NB4 (cell line): ENCODE data around the gene B3GNT2.

Source experiments
- DNase-seq: peaks from one replicate; pipeline ENCODE4 v3.0.0; 2010; ENCODE audit warnings: low read depth
- H3K4me3 ChIP-seq: one replicate; pipeline ENCODE4 v1.5.1; 2011; ENCODE audit warnings: mild to moderate bottlenecking, low read depth, low read length, moderate library complexity
- MYC ChIP-seq: IDR thresholded peaks from 2 replicates; pipeline ENCODE4 v1.6.1; 2011; ENCODE audit warnings: low read depth, low read length
- POLR2A ChIP-seq: IDR thresholded peaks from 2 replicates; pipeline ENCODE4 v1.6.1; 2011; ENCODE audit warnings: mild to moderate bottlenecking; ENCODE audit not compliant: insufficient read length; ENCODE audit errors: extremely low read depth
- TF ChIP-seq, protein P1 (sequence below): IDR thresholded peaks from one replicate; pipeline ENCODE4 v1.5.1; 2012; ENCODE audit warnings: low read depth, low read length
- TF ChIP-seq, protein P2 (sequence below): IDR thresholded peaks from 2 replicates; pipeline ENCODE4 v1.6.1; 2011; ENCODE audit warnings: low read depth, low read length

Gene B3GNT2

DNA sequence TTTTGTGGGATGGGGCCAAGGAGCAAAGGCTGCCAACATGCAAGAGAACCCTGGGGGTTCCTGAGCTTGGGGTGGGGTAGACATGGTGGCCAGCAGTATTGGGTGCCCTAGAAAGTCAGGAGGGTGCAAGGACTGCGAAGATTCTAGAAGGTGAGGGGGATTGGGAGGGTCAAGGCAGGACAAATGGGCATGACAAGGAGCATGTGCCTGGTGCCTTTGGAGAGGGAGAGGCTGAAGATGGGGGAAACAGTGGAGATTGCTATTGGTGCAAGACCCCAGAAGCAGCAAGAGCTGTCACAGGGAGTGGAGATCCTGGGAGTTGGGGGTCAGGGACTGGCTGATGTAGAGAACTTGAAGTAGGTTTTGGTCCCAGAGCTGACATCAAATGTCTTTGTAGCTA is 7.5 kb downstream of the B3GNT2 start:
- H3K4me3 ChIP-seq: no peak overlapping the region
- DNase-seq: no peak
- TF ChIP-seq MYC (no peak), POLR2A (no peak)
- TF ChIP-seq, protein P1, sequence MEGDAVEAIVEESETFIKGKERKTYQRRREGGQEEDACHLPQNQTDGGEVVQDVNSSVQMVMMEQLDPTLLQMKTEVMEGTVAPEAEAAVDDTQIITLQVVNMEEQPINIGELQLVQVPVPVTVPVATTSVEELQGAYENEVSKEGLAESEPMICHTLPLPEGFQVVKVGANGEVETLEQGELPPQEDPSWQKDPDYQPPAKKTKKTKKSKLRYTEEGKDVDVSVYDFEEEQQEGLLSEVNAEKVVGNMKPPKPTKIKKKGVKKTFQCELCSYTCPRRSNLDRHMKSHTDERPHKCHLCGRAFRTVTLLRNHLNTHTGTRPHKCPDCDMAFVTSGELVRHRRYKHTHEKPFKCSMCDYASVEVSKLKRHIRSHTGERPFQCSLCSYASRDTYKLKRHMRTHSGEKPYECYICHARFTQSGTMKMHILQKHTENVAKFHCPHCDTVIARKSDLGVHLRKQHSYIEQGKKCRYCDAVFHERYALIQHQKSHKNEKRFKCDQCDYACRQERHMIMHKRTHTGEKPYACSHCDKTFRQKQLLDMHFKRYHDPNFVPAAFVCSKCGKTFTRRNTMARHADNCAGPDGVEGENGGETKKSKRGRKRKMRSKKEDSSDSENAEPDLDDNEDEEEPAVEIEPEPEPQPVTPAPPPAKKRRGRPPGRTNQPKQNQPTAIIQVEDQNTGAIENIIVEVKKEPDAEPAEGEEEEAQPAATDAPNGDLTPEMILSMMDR: no peak
- TF ChIP-seq, protein P2, sequence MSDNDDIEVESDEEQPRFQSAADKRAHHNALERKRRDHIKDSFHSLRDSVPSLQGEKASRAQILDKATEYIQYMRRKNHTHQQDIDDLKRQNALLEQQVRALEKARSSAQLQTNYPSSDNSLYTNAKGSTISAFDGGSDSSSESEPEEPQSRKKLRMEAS: no peak

DNA sequence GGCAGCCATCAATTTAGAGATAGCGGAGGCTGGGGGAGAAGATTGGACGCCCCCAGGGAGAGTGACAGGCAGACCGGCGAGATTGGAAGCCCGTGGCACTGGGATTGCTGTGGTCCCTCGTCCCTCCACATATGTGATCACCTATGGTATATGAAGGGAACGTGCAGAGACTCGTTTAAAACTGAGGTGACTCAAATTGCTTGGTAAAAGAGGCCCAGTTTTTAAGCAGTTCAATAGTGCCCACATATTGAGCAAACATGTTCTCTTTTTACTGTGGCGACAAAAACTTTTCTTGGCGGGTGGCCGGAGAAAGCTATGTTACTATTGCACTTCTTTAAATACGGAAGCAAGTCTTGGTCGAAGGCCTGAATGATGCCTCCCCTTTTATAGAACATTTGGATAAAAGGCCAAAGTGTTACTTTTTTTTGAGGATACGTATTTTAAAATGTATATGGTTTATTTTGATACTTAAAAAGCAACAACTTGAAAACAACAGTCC is 9.1 kb downstream of the B3GNT2 start:
- DNase-seq: no peak
- TF ChIP-seq POLR2A (no peak), MYC (no peak)
- TF ChIP-seq, protein P2: no peak
- TF ChIP-seq, protein P1: no peak
- H3K4me3 ChIP-seq: no peak overlapping the region

DNA sequence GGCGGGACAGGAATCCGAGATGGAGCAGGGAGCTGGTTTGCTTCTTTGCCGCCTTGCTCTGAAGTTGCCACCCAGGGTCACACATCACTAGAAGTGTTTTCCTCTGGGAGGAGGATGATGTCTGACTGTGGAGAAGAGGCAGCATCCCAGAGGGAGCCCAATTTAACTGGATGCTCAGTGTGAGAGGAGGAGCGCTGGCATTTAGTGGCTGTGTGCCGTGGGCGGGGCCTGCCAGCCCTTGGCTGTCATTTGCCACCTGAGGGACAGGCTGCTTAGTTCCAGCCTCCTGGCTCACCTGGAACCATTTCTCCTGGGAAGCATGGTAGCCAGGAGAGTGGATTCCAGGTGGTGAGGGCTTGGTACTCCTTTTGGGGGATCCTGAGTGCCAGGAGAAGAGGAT is 9.6 kb downstream of the B3GNT2 start:
- no peak for DNase-seq
- no peak overlapping the region for H3K4me3 ChIP-seq
- TF ChIP-seq, protein P1: no peak
- TF ChIP-seq MYC: no peak
- TF ChIP-seq, protein P2: no peak
- no peak for TF ChIP-seq POLR2A

DNA sequence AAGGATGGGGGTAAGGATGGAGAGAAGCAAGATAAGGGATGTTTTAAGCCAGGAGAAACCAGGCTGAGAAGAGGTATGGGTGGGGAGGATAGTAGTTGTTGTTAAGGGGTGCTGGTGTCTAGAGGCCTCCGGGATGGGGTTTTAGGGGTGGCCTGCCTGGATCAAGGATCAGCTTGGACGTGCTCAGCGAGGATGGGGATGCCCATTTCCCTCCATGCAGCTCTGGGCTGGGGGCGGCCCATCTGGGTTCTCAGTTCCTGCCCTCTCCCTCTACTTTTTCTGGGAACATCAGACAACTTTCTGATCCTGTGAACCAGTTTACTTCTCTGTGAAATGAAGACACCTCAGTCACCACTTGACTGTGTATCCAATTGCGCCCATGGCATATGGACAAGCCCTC is 10.1 kb downstream of the B3GNT2 start:
- no peak overlapping the region for H3K4me3 ChIP-seq
- DNase-seq: no peak
- TF ChIP-seq, protein P1: no peak
- TF ChIP-seq, protein P2: no peak
- TF ChIP-seq MYC (no peak), POLR2A (no peak)

DNA sequence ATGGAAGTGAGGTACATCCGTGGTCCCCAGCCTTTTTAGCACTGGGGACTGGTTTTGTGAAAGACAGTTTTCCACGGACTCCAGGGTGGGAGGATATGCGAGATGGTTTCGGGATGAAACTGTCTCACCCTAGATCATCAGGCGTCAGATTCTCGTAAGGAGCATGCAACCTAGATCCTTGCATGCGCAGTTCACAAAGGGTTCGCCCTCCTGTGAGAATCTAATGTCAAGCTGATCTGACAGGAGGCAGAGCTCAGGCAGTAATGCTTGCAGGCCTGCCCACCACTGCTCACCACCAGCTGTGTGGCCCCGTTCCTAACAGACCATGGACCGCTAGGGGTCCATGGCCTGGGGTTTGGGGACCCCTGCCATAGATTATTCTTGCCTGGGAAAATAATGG is 11.6 kb downstream of the B3GNT2 start:
- no peak for DNase-seq
- no peak overlapping the region for H3K4me3 ChIP-seq
- TF ChIP-seq, protein P2: no peak
- TF ChIP-seq, protein P1: no peak
- no peak for TF ChIP-seq MYC
- no peak for TF ChIP-seq POLR2A

DNA sequence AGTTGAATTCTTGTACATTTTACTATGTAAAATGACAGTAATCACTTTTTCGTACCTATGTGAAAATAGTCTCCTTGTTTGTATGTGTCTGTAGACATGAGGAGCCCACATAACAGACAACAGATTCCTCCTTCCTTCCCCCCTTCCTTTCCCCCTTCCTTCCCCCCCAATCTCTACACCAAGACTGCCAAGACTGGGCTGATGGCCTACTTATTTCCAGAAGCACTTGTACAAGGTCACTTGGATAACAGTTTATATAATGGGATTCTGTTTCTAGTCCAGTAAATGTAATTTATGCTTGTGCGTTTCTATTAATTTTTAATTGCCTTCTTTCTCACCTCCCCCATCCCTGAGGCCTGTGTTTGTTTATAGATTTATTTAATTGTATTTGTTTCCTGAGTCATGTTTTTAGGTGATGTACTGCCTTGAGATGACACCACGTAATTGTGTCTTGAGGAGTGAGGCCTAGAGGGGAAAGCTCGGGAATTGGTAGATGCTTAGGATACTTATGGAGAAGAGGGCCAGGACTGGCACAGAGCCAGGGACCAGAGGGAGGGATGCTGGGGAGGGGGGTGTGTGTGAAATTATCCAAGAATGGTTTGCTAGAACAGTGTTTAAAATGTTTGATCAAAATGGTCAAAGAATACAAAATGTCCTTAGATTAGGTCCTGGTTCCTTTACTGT is 12.3 kb downstream of the B3GNT2 start:
- H3K4me3 ChIP-seq: no peak overlapping the region
- TF ChIP-seq POLR2A: no peak
- TF ChIP-seq MYC: no peak
- TF ChIP-seq, protein P2: no peak
- TF ChIP-seq, protein P1: no peak
- DNase-seq: no peak
